Osteoblast (primary cell): ENCODE measurements around the gene MAPK1IP1L. TPM values are rescaled to one million over a fixed set of nuclear protein-coding genes. Genes with fewer than 3 reads are reported as not detected.

Experiments
- DNase-seq: peaks from one replicate; pipeline ENCODE4 v3.0.0; 2011; ENCODE audit warnings: low spot score, mixed read lengths; ENCODE audit not compliant: insufficient read length; ENCODE audit errors: missing footprints
- H2AFZ ChIP-seq: 2 replicates; pipeline ENCODE4 v1.6.0; 2011; ENCODE audit warnings: mild to moderate bottlenecking, low read length
- H3K27ac ChIP-seq: 2 replicates; pipeline ENCODE4 v1.5.1; 2011; ENCODE audit warnings: mild to moderate bottlenecking, low read depth, low read length, moderate library complexity
- H3K27me3 ChIP-seq: 2 replicates; pipeline ENCODE4 v1.6.0; 2012; ENCODE audit warnings: mild to moderate bottlenecking, control low read depth, inconsistent platforms, low read length, moderate library complexity; ENCODE audit not compliant: insufficient read depth
- H3K36me3 ChIP-seq: 2 replicates; pipeline ENCODE4 v1.5.1; 2011; ENCODE audit warnings: mild to moderate bottlenecking, low read length, control low read depth, moderate library complexity; ENCODE audit not compliant: insufficient read depth
- H3K4me1 ChIP-seq: 2 replicates; pipeline ENCODE4 v1.5.1; 2011; ENCODE audit warnings: mild to moderate bottlenecking, low read length, control low read depth, moderate library complexity; ENCODE audit not compliant: insufficient read depth
- H3K4me2 ChIP-seq: 2 replicates; pipeline ENCODE4 v1.6.0; 2011; ENCODE audit warnings: mild to moderate bottlenecking, low read length; ENCODE audit not compliant: insufficient read depth
- H3K4me3 ChIP-seq: fragments of 200-600 bp; sonication (generic); 3 replicates; pipeline ENCODE4 v1.5.1; 2012; ENCODE audit warnings: mild to moderate bottlenecking, low read length, inconsistent platforms; ENCODE audit not compliant: insufficient read depth
- H3K79me2 ChIP-seq: 2 replicates; pipeline ENCODE4 v1.6.0; 2012; ENCODE audit warnings: mild to moderate bottlenecking, low read length, control low read depth, inconsistent platforms; ENCODE audit not compliant: insufficient read depth
- H3K9me3 ChIP-seq: 2 replicates; pipeline ENCODE4 v1.5.1; 2011; ENCODE audit warnings: low read depth, low read length, control low read depth
- H4K20me1 ChIP-seq: 2 replicates; pipeline ENCODE4 v1.6.0; 2012; ENCODE audit warnings: mild to moderate bottlenecking, low read length, control low read depth; ENCODE audit not compliant: insufficient read depth
- total RNA-seq: library from RNA; depleted of rRNA; stranded (reverse); fragments of >200 nt; gene quantifications from 2 replicates; pipeline ENCODE4 v1.2.3, GENCODE V29; 2012
- TF ChIP-seq, protein P1 (sequence below): IDR thresholded peaks from 2 replicates; pipeline ENCODE4 v1.5.1; 2011; ENCODE audit warnings: mild to moderate bottlenecking, low read depth, low read length, moderate library complexity; ENCODE audit errors: extremely low read depth

Gene MAPK1IP1L
- total RNA-seq, 1 donor, result 42.0 TPM

- no peaks in the 10 kb centered on the region for H3K79me2 ChIP-seq
- H4K20me1 ChIP-seq, result no peaks in the 10 kb centered on the region
- no peaks in the 10 kb centered on the region for H3K27me3 ChIP-seq
- TF ChIP-seq, protein P1, sequence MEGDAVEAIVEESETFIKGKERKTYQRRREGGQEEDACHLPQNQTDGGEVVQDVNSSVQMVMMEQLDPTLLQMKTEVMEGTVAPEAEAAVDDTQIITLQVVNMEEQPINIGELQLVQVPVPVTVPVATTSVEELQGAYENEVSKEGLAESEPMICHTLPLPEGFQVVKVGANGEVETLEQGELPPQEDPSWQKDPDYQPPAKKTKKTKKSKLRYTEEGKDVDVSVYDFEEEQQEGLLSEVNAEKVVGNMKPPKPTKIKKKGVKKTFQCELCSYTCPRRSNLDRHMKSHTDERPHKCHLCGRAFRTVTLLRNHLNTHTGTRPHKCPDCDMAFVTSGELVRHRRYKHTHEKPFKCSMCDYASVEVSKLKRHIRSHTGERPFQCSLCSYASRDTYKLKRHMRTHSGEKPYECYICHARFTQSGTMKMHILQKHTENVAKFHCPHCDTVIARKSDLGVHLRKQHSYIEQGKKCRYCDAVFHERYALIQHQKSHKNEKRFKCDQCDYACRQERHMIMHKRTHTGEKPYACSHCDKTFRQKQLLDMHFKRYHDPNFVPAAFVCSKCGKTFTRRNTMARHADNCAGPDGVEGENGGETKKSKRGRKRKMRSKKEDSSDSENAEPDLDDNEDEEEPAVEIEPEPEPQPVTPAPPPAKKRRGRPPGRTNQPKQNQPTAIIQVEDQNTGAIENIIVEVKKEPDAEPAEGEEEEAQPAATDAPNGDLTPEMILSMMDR, result no peak
- no peak for DNase-seq
- no peak overlapping the region for H2AFZ ChIP-seq
- no peaks in the 10 kb centered on the region for H3K9me3 ChIP-seq
- H3K36me3 ChIP-seq, result no peaks in the 10 kb centered on the region
- no peak overlapping the region for H3K4me2 ChIP-seq
- H3K4me1 ChIP-seq, result peaks cover 4% of the 10 kb centered on the region
- H3K27ac ChIP-seq, result no peak overlapping the region
- no peak overlapping the region for H3K4me3 ChIP-seq
Observed at GRCh38 chr14:55084401-55085059, 33.1 kb downstream of the MAPK1IP1L start.

DNA sequence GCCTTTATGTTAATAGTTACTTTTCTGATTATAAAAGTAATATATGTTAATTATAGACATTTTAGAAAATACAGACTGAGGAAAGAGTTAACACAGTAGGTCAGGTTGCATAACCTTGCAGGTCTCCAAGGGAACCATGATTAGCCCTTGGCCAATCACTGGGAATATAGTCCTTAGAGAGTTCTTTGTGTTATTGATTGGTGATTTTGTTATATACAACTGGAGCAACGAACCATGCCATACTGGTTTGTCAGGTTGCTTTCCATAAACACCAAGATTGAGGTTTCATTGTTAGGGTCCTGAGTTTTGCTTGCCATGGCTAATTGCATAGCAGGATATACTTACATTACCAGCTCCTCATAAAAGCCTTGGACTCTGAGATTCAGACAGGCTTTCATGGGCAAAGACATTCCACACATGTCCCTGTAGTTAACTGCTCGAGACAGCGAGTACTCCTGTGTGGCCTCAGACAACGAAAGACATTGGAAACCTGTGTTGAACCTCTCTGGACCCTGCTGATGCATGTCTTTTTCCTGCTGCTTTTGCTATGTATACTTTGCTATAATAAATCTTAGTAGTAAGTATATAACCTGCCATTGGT is 33.7 kb downstream of the MAPK1IP1L start:
- H4K20me1 ChIP-seq, result no peaks in the 10 kb centered on the region
- no peak overlapping the region for H3K4me3 ChIP-seq
- DNase-seq, result no peak
- peaks cover 4% of the 10 kb centered on the region for H3K4me1 ChIP-seq
- H3K27me3 ChIP-seq, result no peaks in the 10 kb centered on the region
- H3K36me3 ChIP-seq, result no peaks in the 10 kb centered on the region
- TF ChIP-seq, protein P1, result no peak
- H3K9me3 ChIP-seq, result no peaks in the 10 kb centered on the region
- H3K79me2 ChIP-seq, result no peaks in the 10 kb centered on the region
- no peak overlapping the region for H2AFZ ChIP-seq
- no peak overlapping the region for H3K4me2 ChIP-seq
- H3K27ac ChIP-seq, result no peak overlapping the region

DNA sequence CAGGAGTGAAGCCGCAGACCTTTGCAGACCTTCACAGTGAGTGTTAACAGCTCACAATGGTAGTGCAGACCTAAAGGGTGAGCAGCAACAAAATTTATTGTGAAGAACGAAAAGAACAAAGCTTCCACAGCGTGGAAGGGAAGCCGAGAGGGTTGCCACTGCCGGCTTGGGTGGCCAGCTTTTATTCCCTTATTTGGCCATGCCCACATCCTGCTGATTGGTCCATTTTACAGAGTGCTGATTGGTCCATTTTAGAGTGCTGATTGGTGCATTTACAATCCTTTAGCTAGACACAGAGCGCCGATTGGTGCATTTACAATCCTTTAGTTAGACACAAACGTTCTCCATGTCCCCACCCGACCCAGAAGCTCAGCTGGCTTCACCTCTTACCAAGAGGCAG is 35.5 kb downstream of the MAPK1IP1L start:
- H3K79me2 ChIP-seq, result no peaks in the 10 kb centered on the region
- H3K27me3 ChIP-seq, result no peaks in the 10 kb centered on the region
- no peak overlapping the region for H3K4me2 ChIP-seq
- TF ChIP-seq, protein P1, result no peak
- H3K9me3 ChIP-seq, result no peaks in the 10 kb centered on the region
- H3K4me3 ChIP-seq, result no peak overlapping the region
- DNase-seq, result no peak
- no peaks in the 10 kb centered on the region for H3K36me3 ChIP-seq
- H2AFZ ChIP-seq, result no peak overlapping the region
- no peaks in the 10 kb centered on the region for H4K20me1 ChIP-seq
- H3K27ac ChIP-seq, result no peak overlapping the region
- H3K4me1 ChIP-seq, result peaks cover 4% of the 10 kb centered on the region

GRCh38 chr14:55088356-55088755 is 36.9 kb downstream of the MAPK1IP1L start:
- Histone ChIP-seq H3K79me2 (no peaks in the 10 kb centered on the region), H3K4me2 (no peak overlapping the region), H3K9me3 (no peaks in the 10 kb centered on the region), H2AFZ (no peak overlapping the region), H3K27me3 (no peaks in the 10 kb centered on the region), H3K27ac (no peak overlapping the region), H3K4me1 (peaks cover 4% of the 10 kb centered on the region), H3K36me3 (no peaks in the 10 kb centered on the region), H3K4me3 (no peak overlapping the region), H4K20me1 (no peaks in the 10 kb centered on the region)
- DNase-seq, result no peak
- TF ChIP-seq, protein P1, result no peak
